Pons (tissue), 1 donor: ENCODE results near the gene TMC6.
"Not testable (repeated sequence)": the region's sequence is repeated elsewhere in the genome, so short reads cannot be mapped to it uniquely, and the experiment has no call there.

ENCODE experiments used
- DNase-seq: peaks from one replicate; pipeline ENCODE4 v3.0.0-alpha.2; 2016; ENCODE audit warnings: low spot score

TMC6 gene

GRCh38 chr17:78079253-78079652 lies 49.3 kb downstream of the TMC6 start:
- DNase-seq, result no peak

GRCh38 chr17:78075545-78075944 lies 53.0 kb downstream of the TMC6 start:
- DNase-seq, result peak; percentile 72

- no peak for DNase-seq
These were observed 53.5 kb downstream of the TMC6 start for GRCh38 chr17:78075011-78075410.

- DNase-seq, result no peak
These were observed 55.6 kb downstream of the TMC6 start for GRCh38 chr17:78072961-78073360.

GRCh38 chr17:78069695-78070094 lies 58.9 kb downstream of the TMC6 start:
- no peak for DNase-seq

- not testable (repeated sequence) for DNase-seq
These were observed 61.6 kb downstream of the TMC6 start for GRCh38 chr17:78066976-78067375.

GRCh38 chr17:78064708-78065107 lies 63.8 kb downstream of the TMC6 start:
- no peak for DNase-seq

GRCh38 chr17:78063489-78063888 lies 65.1 kb downstream of the TMC6 start:
- no peak for DNase-seq

- DNase-seq, result no peak
These were observed 66.0 kb downstream of the TMC6 start for GRCh38 chr17:78062596-78062995.
